ENCODE results near the gene FCMR.

FCMR gene

DNA sequence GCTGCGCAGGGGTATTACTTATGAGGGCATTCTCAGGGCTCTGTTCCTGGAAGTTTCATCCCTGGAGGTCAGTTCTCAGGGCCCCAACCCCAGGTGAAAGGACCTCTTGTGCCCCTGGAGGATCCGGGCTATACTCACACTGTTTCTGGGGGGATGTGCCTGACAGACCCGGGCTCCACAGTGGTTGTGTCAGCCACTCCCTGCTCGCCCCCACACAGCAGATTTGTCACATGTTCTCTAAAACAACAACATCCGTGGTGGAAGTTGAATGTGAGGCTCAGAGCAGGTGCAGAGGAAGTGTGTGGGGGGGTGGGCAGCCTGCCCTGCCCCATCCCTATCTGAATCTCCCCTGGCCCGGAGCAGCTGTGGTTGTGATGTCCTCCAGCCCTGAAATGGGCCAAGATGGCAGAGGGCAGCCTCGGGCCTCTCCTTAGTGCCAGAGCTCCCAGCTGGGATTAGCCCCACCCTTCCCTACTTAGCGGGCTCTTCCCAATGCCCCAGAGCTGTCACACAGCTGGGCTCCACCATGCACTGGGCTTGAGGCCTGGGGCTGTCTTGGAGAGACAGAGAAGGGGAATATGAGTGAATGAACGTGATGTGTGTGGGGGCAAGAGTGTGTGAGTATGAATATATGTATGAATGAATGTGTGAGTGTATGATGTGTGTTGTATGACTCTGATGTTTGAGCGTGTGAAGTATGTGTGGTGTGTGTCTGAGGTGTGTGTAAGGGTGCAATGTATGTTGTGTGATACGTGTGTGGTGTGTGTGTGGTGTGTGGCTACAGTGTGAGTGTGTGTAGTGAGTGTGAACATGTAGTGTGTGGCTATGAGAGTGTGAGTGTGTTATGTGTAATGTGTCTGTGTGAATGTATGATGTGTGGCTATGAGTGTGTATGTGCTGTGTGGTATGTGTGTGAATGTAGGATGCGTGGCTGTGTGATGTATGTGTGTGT lies 1.5 kb upstream of the FCMR start:
- DNase-seq (ENCODE audit: low spot score), result peak; percentile 68

DNA sequence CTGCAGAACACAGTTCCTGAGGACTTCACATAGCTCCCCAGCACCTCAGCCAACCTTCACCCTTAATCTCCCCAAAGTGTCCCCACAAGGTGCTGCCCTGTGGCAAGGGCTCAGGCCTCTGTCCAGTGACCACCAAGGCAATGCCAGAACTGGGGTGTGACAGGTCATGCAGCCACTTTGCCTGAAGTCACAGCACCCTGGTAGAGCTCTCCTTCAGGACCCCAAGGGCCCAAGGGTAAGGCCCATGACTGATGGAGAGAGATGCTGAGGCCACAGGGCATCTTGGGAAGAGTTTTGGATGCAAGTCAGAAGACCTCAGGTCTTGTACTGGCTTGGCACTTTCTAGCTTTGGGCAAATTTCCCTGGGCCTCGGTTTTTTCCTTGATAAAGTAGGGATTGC lies 783 bp upstream of the FCMR start:
- DNase-seq (ENCODE audit: low spot score), result no peak

DNA sequence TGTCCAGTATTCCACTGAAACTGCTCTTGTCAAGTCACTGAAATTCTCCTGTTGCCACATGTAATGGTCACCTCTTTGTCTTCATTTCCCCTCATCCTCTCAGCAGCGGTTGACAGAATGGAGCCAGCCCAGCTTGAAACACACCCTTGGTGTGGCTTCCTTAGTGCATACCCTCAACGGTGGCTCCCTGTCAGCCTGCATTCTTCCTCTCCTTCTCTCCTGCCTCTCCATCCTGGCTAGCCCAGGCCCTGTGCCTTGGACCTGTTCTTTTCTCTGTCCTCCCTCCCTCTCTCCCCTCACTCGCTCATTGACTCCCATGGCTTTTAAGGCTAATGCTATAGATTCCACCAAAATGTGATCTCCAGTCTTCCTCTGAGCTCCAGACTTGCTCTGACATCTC lies 3.7 kb downstream of the FCMR start:
- no peak for DNase-seq (ENCODE audit: low spot score)

DNA sequence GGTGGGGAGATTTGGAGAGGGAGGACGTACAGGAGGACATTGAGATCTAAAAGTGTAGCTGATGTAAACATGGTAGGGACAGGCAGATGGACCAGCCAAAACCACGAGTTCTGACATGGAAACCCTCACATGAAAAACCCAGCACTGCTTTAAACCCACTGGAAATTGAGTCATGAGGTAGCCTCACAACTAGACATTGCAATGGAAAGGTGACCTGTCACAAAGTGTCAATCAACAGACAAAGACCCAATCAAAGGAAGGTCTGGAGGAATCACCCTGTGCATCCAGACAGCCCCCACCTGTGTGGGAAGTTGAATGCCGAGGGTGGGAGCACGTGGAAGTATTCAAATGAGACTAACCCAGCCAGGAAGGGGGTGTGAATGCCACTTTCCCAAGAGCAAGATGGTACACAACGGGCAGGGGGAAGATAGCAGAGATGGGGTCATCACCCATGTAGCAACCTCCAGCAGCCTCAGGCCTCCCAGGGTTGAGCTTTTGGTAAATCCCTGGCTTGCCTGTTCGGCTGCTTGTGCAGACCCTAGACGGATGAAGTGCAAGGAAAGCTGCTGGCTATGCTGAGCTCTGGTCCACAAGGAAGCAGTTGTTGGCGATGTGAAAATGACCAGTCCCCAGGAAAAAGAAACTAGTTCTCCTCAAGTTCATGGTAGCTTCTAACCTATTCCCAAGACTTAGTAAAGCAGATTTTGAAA lies 5.6 kb downstream of the FCMR start:
- DNase-seq (ENCODE audit: low spot score), result no peak

DNA sequence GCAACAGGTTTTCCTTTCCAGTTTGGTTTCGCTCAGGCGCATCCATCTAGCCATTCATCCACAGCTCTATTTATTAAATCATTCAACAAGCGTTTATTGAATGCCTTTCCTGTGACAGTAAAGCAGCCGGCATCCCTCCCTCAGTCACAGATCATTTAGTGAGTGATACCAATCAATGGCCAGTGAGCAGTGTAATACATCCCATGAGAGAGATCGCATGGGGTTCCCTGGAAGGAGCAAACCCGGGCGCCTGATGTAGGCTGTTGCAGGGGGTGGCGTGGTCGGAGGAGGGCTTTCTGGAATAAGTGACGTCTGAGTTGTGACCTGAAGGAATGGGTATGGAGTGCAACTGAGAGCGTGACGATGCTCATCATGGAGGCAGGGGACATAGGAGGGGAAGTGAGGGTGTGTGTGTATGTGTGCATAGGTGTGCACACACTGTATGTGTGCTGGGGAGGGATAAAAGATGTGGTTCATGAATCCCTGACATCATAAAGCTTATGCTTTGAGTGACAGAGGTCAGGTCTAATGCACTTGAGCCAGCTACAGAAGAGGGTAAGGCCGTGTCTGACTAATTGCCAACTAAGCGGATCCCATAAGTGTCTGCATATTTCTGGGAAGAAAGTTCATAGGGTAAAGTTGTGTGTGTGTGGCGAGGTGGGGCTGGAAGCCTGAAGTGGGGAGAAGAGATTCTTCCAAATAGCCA lies 6.6 kb downstream of the FCMR start:
- no peak for DNase-seq (ENCODE audit: low spot score)

DNA sequence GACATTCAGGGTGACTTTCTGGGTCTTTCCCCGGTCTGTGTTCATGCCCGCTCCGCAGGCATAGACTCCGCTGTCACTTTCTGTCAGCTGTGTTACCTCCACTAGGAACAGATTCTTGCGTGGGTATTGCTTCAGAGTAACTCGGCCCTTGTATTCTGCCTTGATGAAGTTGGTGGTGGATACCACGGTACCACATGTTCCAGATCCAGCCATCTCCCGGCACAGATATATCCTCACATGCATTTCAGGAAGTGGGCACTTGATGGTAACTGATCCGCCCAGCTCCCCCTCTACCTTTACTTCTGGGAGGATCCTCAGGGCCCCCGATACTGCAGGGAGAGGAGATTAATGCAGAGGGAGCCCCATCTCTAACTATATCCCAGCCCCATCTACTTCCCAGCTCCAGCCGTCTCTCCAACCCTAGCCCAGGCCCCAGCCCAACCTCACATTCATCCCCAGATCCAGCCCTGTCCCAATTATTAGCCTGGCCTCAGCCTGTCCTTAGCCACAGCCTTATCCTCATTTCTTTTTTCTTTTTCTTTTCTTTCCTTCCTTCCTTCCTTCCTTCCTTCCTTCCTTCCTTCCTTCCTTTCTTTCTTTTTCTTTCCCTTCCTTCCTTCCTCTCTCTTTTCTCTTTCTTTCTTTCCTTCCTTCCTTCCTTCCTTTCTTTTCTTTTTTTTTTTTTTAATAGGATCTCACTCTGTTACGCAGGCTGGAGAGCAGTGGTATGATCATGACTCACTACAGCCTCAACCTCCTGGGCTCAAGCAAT lies 7.8 kb downstream of the FCMR start:
- no peak for DNase-seq (ENCODE audit: low spot score)

DNA sequence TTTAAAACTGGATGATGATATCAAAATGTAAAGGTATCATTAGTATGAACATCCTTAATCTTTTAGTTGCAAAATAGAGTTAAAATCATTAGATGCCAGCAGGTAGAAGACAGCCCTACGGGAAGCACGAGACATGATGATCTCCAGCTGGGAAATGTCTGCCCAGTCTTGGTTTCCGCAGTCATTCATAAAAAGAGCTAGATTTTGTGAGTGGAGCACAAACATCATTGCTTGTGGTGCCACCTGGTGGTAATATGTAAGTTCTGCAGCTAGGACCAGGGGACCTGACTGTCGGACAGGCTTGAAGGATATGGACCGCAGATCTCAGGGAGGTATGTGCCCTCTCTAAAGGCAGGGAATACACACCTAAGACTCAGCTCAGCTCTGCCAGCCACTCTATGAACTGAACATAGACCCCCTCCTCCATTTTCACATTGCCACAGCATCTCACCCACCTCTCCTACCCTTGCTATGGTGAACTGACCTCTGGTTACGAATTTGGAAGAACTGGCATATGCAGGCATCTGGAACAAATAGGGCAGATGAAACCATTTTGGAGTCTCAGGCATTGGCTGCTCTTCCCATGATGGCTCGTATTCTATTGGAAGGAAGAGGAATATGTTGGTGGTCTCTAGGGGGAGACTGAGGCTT lies 9.2 kb downstream of the FCMR start:
- DNase-seq (ENCODE audit: low spot score), result peak; percentile 75

DNA sequence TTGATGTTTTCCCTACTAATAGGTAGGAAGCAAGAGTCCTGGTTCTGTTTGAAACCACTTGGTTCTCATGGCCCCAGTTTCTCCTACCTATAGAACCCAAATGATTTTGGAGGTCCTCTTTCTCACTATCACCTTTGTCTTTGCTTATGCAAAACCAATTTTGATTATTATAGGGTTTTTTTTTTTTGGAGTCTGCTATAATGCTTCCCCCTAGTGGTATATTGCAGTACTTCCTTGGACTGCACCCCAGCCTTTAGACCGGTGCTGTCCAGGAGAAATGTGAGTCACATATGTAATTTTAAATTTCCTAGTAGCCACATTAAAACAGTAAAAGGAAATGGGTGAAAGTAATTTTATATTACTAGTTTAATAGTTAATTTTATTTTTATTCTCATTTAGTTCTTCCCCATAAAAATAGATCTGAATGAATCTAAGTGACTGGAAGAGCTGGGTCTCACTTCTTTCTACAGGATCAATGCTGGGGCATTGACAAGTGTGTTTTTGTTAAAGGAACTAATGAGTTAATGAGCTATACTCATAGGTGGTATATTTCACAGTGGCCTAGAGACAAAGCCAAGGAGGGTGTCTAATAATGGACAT lies 10.6 kb downstream of the FCMR start:
- DNase-seq (ENCODE audit: low spot score), result peak; percentile 74

DNA sequence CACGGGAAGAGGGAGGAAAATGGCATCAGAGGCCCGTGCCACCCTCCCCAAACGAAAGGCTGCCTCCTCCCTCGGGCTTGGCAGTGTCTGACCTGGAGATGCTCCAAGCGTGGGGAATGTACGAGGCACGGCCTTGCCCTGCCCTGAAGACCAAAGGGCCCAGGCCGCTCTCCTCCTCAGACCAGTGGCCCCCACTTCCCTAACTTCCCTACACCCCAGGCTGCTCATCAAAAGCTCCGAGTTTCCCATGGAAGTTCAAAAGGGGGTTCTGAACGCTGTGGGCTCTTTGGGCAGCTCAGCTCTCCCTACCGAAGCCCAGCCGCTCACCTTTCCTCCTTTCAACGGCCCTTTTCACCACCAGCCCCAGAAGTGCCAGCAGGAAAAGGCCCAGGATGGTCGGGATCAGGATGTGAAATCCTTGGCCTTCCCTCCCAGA lies 11.8 kb downstream of the FCMR start:
- no peak for DNase-seq (ENCODE audit: low spot score)

DNA sequence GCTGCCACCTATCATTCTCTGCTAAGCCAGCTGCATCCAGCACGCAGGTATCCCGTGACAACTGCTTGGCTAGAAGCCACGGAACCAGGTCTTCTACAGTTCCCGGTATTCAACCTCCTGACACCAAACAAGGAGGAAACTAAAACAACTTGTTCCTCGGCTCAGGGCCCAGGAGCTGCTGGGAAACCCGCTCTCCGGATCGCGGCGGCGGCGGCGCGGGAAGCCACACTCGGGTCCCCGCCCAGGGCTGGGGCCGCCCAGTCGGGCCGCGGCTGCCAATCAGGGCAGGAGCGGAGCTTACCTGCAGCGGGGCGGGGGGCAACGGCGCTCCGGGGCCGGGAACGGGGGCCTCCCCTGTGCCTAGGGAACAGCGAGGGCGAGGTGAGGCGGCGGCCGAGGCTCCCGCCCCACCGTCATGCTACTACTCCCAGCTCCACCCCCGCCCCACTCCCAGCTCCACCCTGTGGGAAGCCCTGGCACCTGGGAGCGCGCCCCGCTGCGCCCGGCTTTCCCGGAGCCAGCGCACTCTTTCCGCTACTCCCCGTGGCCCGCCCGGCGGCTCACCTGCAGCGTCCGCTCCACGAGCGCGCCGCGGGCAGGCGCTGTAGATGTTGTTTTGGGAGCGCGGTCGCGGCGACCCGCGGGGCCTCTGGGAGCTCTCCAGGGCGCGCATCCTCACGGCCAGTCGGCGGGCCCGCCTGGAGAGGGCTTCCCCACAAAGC lies 12.4 kb downstream of the FCMR start:
- DNase-seq (ENCODE audit: low spot score), result peak; percentile 34

DNA sequence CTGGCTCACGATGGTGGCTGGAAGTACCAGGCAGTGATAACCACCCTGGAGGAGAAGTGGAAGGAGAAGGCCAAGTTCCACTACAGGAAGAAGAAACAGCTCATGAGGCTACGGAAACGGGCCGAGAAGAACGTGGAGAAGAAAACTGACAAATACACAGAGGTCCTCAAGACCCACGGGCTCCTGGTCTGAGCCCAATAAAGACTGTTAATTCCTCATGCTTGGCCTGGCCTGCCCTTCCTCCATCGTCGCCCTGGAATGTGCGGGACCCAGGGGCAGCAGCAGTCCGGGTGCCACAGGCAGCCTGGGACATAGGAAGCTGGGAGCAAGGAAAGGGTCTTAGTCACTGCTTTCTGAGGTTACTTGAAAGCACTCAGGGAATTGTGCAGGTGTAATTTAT lies 13.7 kb downstream of the FCMR start:
- no peak for DNase-seq (ENCODE audit: low spot score)

DNA sequence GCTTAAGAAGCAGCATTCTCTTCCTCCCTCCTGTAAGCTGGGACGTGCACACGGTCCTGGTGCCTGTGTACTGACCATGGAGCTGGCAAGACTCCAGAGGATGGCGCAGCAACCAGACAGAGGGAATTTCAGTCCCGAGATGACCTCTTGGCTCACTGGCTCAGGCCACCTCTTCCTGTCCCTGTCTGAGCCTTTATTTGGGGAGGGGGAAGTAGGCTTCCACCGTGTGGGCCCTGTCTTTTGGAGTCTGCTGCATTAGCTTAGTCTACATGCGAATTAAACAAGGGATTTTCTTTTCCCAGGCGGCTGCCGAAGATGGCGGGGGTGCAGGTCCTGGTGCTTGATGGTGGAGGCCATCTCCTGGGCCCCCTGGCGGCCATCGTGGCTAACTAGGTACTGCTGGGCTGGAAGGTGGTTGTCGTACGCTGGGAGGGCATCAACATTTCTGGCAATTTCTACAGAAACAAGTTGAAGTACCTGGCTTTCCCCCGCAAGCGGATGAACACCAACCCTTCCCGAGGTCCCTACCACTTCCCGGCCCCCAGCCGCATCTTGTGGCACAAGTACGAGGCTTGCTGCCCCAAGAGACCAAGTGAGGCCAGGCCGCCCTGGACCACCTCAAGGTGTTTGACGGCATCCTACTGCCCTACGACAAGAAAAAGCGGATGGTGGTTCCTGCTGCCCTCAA lies 14.3 kb downstream of the FCMR start:
- DNase-seq (ENCODE audit: low spot score), result no peak

DNA sequence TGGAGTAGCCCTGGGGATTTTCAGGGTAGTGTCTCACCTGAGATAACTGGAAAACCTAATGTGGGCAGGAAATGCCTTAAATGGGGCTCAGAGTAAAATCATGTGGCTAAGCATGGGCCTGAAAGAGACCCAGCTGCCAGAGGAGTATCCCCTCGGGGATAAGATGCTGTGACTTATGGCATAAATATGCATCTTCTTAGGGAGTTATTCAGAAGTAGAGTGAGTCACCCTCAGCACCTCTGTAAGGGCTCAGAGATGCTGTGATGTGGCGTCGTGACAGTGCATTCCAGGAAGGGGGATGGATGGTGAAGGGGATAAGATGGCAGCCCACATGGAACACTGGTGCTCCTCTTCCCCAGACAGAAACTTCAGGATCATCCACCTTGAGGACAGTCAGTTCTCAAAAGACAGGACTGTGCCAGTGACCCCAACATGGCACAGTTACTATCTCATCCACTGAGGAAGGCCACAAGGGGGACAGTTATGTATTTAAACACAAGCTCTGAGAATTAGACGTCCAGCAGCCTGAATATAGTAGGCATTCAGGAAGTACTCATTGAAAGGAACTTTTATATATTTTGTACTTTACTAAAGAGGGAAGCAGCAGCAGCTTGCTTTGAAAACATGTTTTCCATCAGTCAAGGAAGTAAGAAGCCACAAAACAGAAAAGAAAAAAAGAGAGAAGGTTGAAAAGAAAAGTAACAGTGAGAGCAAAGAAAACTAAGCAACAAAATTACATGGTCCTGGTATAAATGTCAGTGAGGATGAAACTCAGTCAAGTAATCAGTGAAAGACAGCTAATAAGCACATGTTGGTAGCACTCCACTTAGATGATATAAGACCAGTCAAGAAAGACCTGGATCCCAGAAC lies 16.2 kb downstream of the FCMR start:
- DNase-seq (ENCODE audit: low spot score), result peak; percentile 46

DNA sequence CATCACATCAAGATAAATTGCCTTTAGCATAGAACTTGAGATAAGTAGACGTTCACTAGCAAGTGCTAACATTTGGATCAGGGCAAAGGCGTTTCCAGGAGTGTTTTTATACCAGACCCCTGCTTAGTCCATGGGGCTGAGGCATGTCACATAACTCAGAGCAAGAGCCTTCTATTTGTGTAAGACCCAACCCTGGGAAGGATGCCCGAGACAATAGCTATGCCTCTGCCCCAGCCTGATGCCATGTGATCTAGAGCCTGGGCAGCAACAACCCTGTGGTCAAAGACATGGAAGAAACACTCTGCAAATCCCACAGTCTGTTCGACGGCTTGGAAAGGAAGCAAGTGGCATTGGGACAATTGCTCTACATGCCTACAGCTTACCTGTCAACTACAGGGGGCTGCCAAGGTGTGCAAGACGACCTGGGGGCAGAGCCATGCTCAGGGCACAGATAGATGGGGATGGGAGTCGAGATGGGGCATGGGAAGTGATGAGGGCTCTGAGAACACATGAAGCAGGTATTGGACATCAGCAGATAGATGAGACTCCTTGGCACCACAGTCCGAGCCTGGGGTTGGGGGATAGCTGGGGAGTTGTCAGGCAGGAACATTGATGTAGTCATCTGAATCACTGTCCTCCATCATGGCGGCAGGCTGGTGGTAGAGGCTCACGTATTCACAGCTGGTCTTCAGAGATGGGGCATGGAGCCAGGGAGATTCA lies 17.2 kb downstream of the FCMR start:
- no peak for DNase-seq (ENCODE audit: low spot score)

DNA sequence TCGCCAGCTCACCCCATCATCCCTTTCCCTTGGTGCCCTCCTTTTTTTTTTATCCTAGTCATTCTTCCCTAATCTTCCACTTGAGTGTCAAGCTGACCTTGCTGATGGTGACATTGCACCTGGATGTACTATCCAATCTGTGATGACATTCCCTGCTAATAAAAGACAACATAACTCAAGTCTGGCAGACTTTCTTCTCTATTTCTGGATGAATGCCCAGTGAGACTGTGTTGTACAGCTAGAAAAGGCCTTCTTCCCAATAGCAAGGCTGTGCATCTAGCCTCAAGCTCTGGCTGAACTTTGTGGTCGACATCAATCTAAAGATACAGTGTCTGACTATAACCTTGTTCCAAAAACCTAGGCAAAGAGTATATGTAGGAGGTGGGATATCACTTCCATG lies 18.1 kb downstream of the FCMR start:
- DNase-seq (ENCODE audit: low spot score), result no peak

DNA sequence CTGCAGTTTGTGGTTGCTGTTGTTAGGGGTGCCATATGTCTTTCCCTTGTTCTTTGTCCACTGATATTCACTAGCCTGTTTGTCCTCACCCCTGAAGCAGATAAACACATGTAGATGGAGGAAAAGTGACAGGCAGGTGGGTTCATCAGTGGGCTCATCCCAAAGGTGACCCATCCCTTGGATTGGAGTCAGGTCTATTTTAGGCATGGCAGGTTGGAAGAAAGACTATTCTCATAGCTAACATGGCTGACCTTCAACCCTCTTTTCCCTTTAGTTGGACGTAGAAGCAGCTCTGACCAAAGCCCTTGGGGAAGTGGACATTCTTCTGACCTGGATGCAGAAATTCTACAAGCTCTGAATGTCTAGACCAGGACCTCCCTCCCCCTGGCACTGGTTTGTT lies 19.0 kb downstream of the FCMR start:
- DNase-seq (ENCODE audit: low spot score), result no peak

DNA sequence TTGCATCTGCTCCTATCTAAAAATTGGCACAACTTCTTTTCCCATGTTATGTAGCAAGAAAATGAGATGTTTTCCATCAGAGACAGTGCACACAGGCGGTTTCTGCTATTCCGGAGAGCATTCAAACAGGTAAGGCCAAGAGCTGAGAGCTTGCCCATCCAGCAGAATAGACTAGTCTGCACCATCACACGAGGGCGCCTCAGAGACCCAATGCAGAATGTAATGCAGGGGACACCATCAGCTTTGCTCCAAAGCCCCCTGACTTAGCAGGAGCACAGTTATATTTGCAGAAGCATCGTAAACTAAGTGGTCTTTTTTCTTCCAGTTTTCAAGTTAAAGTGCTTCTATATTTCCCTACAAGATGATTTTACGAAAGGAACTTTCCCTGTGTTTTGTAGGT lies 19.8 kb downstream of the FCMR start:
- DNase-seq (ENCODE audit: low spot score), result no peak

DNA sequence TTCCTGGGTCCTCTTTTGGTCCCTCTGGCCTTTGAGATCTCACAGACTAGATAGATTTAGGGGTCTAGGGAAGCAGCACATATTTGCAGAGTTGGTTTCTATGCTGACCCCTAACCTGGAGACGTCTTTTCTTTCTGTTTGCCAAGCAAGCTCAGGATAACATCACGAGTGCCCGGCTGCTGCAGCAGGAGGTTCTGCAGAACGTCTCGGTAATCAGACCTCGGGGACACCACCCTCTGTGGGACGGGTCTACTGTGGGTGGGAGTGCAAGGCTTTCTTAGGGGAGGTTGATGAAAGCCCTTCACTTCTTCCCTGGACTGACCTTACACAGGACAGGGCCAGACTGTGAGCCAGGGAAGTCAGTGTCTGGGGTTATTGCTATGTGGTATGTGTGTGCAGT lies 21.6 kb downstream of the FCMR start:
- no peak for DNase-seq (ENCODE audit: low spot score)
